Gastroesophageal sphincter (tissue), 4 donors: Measurements from ENCODE around the gene ANAPC15. TPM values are rescaled to one million over a fixed set of nuclear protein-coding genes. Genes with fewer than 3 reads are reported as not detected.

ENCODE experiments used
- ATAC-seq: fragments of 150-250 bp; one replicate; pipeline ENCODE4 v1.9.1; 2016; ENCODE audit warnings: mild to moderate bottlenecking, moderate library complexity
- H3K27ac ChIP-seq, 4 donors: fragments of 200-600 bp; sonication (generic) in 3 of 4; 1 replicate in 3 of 4; 2 replicates in 1 of 4; pipeline ENCODE4 v1.5.1; 2016 to 2019
- H3K27me3 ChIP-seq: fragments of 200-600 bp; sonication (generic); one replicate; pipeline ENCODE4 v1.5.1; 2019
- H3K36me3 ChIP-seq, 2 donors: fragments of 200-600 bp; sonication (generic); one replicate each; pipeline ENCODE4 v1.5.1; 2019; ENCODE audit warnings: control low read depth in 1 of 2
- H3K4me1 ChIP-seq, 3 donors: fragments of 200-600 bp; sonication (generic); 1 replicate in 2 of 3; 2 replicates in 1 of 3; pipeline ENCODE4 v1.5.1; 2016 to 2019; ENCODE audit warnings: control low read depth in 2 of 3
- H3K4me3 ChIP-seq, 2 donors: fragments of 200-600 bp; sonication (generic); one replicate each; pipeline ENCODE4 v1.5.1; 2019; ENCODE audit warnings: mild to moderate bottlenecking in 1 of 2, moderate library complexity in 1 of 2
- H3K9me3 ChIP-seq, 3 donors: fragments of 200-600 bp; sonication (generic); one replicate each; pipeline ENCODE4 v1.5.1; 2017 to 2019; ENCODE audit warnings: control low read depth in 2 of 3
- CTCF ChIP-seq, 4 experiments: fragments of 200-600 bp in 2 of 4; fragments of 450-650 bp in 2 of 4; sonication (generic) in 1 of 4; IDR thresholded peaks; one replicate each; pipeline ENCODE4 v1.5.1; 2017 to 2019; ENCODE audit warnings: antibody characterized with exemption in 4 of 4, mild to moderate bottlenecking in 2 of 4, moderate library complexity in 2 of 4
- EP300 ChIP-seq: sonication (generic); formaldehyde crosslinking; IDR thresholded peaks from one replicate; pipeline ENCODE4 v1.6.1; 2017; ENCODE audit warnings: antibody characterized with exemption, mild to moderate bottlenecking
- POLR2A ChIP-seq, 2 donors: fragments of 450-650 bp; IDR thresholded peaks; one replicate each; pipeline ENCODE4 v1.6.1; 2017; ENCODE audit warnings: antibody characterized with exemption in 2 of 2, mild to moderate bottlenecking in 2 of 2, moderate library complexity in 1 of 2
- POLR2AphosphoS5 ChIP-seq: sonication (generic); formaldehyde crosslinking; IDR thresholded peaks from one replicate; pipeline ENCODE4 v1.6.1; 2017; ENCODE audit warnings: antibody characterized with exemption
- WGBS, 2 donors: methylation state at CpG; one replicate each; pipeline ENCODE4 v1.1.5; 2018; ENCODE audit warnings: low coverage in 1 of 2; 5-methylcytosine and 5-hydroxymethylcytosine counted together
- total RNA-seq, 4 donors: library from RNA; depleted of rRNA; stranded (reverse); fragments of >200 nt; gene quantifications; one replicate each; pipeline ENCODE4 v1.1.0, GENCODE V29; 2016

The ANAPC15 gene
- total RNA-seq, 4 donors from 2014 or later, result 37.0 to 55.6 (median 39.1) TPM

- Histone ChIP-seq H3K4me1 (no peaks in the 10 kb centered on the region), H3K36me3 (no peaks in the 10 kb centered on the region), H3K4me3 (no peak overlapping the region), H3K9me3 (no peaks in the 10 kb centered on the region), H3K27ac (no peak overlapping the region), H3K27me3 (peaks cover 12% of the 10 kb centered on the region)
- no peak for TF ChIP-seq POLR2AphosphoS5
- no peak for TF ChIP-seq POLR2A (IDR thresholded peaks at IDR 0.05)
- TF ChIP-seq CTCF (IDR thresholded peaks at IDR 0.05), result no peak
- ATAC-seq, result no peak
- WGBS, 2 donors, result 83 to 91% methylated on average over 2 of the region's 2 CpGs
Observed at GRCh38 chr11:72132646-72133045, 20.2 kb upstream of the ANAPC15 start.

GRCh38 chr11:72129381-72129780 lies 16.9 kb upstream of the ANAPC15 start:
- WGBS, 2 donors, result 84 to 89% methylated on average over 3 of the region's 3 CpGs
- ATAC-seq, result no peak
- no peak overlapping the region for H3K27ac ChIP-seq

GRCh38 chr11:72127923-72128322 lies 15.4 kb upstream of the ANAPC15 start:
- ATAC-seq, result no peak
- H3K4me1 ChIP-seq, result no peaks in the 10 kb centered on the region
- H3K27me3 ChIP-seq, result no peaks in the 10 kb centered on the region
- no peaks in the 10 kb centered on the region for H3K9me3 ChIP-seq
- 59 to 69% methylated on average over 2 of the region's 2 CpGs for WGBS, 2 donors
- no peak overlapping the region for H3K27ac ChIP-seq
- no peaks in the 10 kb centered on the region for H3K36me3 ChIP-seq
- TF ChIP-seq POLR2A (IDR thresholded peaks at IDR 0.05) (no peak), CTCF (IDR thresholded peaks at IDR 0.05) (no peak), POLR2AphosphoS5 (no peak), EP300 (no peak)
- H3K4me3 ChIP-seq, result no peak overlapping the region

More at GRCh38 chr11:72129381-72129780, 16.9 kb upstream of the ANAPC15 start:
- H3K4me3 ChIP-seq, result no peak overlapping the region
- no peaks in the 10 kb centered on the region for H3K9me3 ChIP-seq
- H3K4me1 ChIP-seq, result no peaks in the 10 kb centered on the region
- H3K27me3 ChIP-seq, result no peaks in the 10 kb centered on the region
- no peaks in the 10 kb centered on the region for H3K36me3 ChIP-seq
- TF ChIP-seq CTCF (IDR thresholded peaks at IDR 0.05) (no peak), POLR2AphosphoS5 (no peak), POLR2A (IDR thresholded peaks at IDR 0.05) (no peak), EP300 (no peak)

GRCh38 chr11:72125956-72126355 lies 13.5 kb upstream of the ANAPC15 start:
- Histone ChIP-seq H3K27me3 (peaks cover 3% of the 10 kb centered on the region), H3K9me3 (no peaks in the 10 kb centered on the region), H3K36me3 (no peaks in the 10 kb centered on the region), H3K27ac (no peak overlapping the region), H3K4me1 (no peaks in the 10 kb centered on the region), H3K4me3 (no peak overlapping the region)
- TF ChIP-seq POLR2A (IDR thresholded peaks at IDR 0.05) (no peak), CTCF (IDR thresholded peaks at IDR 0.05) (no peak), POLR2AphosphoS5 (no peak), EP300 (no peak)
- 56 to 88% methylated on average over 1 of the region's 1 CpG for WGBS, 2 donors
- no peak for ATAC-seq

- no peak overlapping the region for H3K27ac ChIP-seq
Observed at GRCh38 chr11:72124046-72124445, 11.6 kb upstream of the ANAPC15 start.

More at GRCh38 chr11:72124046-72124445, 11.6 kb upstream of the ANAPC15 start:
- Histone ChIP-seq H3K27me3 (peaks cover 18% of the 10 kb centered on the region), H3K9me3 (no peaks in the 10 kb centered on the region), H3K4me3 (no peak overlapping the region), H3K4me1 (no peaks in the 10 kb centered on the region), H3K36me3 (no peaks in the 10 kb centered on the region)
- 71% methylated on average over 1 of the region's 6 CpGs; no CpG with 5 or more reads in 1 of the 2 donors for WGBS, 2 donors
- TF ChIP-seq POLR2A (IDR thresholded peaks at IDR 0.05), result no peak
- no peak for TF ChIP-seq CTCF (IDR thresholded peaks at IDR 0.05)
- no peak for TF ChIP-seq POLR2AphosphoS5
- no peak for TF ChIP-seq EP300
- no peak for ATAC-seq
